Measurements from ENCODE around the gene MS4A3.
"Not testable (repeated sequence)": the region's sequence is repeated elsewhere in the genome, so short reads cannot be mapped to it uniquely, and the experiment has no call there.

The MS4A3 gene

GRCh38 chr11:60095477-60096120, 39.1 kb downstream of the MS4A3 start:
- DNase-seq (ENCODE audit: low read depth) = no peak

GRCh38 chr11:60097189-60097588, 40.7 kb downstream of the MS4A3 start:
- DNase-seq (ENCODE audit: low read depth) = no peak

GRCh38 chr11:60098508-60098907, 42.0 kb downstream of the MS4A3 start:
- DNase-seq (ENCODE audit: low read depth) = no peak

GRCh38 chr11:60100516-60100915, 44.1 kb downstream of the MS4A3 start:
- DNase-seq (ENCODE audit: low read depth) = no peak

- DNase-seq (ENCODE audit: low read depth) = not testable (repeated sequence)
These were observed 44.9 kb downstream of the MS4A3 start for GRCh38 chr11:60101368-60101767.

- DNase-seq (ENCODE audit: low read depth) = not testable (repeated sequence)
These were observed 48.1 kb downstream of the MS4A3 start for GRCh38 chr11:60104471-60105115.

- not testable (repeated sequence) for DNase-seq (ENCODE audit: low read depth)
These were observed 52.2 kb downstream of the MS4A3 start for GRCh38 chr11:60108631-60109030.

- DNase-seq (ENCODE audit: low read depth) = no peak
These were observed 55.3 kb downstream of the MS4A3 start for GRCh38 chr11:60111793-60112192.

GRCh38 chr11:60116996-60117790, 60.7 kb downstream of the MS4A3 start:
- no peak for DNase-seq (ENCODE audit: low read depth)

- no peak for DNase-seq (ENCODE audit: low read depth)
These were observed 61.9 kb downstream of the MS4A3 start for GRCh38 chr11:60118338-60118737.

- no peak for DNase-seq (ENCODE audit: low read depth)
These were observed 63.2 kb downstream of the MS4A3 start for GRCh38 chr11:60119710-60120109.

All from amniotic epithelial cell (primary cell).